Fibroblast of lung (primary cell): ENCODE results near the gene SRY. TPM values are rescaled to one million over a fixed set of nuclear protein-coding genes. Genes with fewer than 3 reads are reported as not detected.
"Not testable (repeated sequence)": the region's sequence is repeated elsewhere in the genome, so short reads cannot be mapped to it uniquely, and the experiment has no call there.

Experiments used
- DNase-seq, 2 donors: peaks; one replicate each; pipeline versions ENCODE4 v3.0.0 to v3.0.0-alpha.2; 2010; ENCODE audit warnings: low read depth in 2 of 2
- H2AFZ ChIP-seq: 2 replicates; pipeline ENCODE4 v1.5.1; 2012; ENCODE audit warnings: low read length, control low read depth, inconsistent platforms
- H3K27ac ChIP-seq: 2 replicates; pipeline ENCODE4 v1.5.1; 2011; ENCODE audit warnings: low read length, control low read depth; ENCODE audit not compliant: insufficient read depth
- H3K27me3 ChIP-seq: 2 replicates; pipeline ENCODE4 v1.5.1; 2011; ENCODE audit warnings: mild to moderate bottlenecking, low read length; ENCODE audit not compliant: control insufficient read depth, insufficient read depth
- H3K36me3 ChIP-seq: 2 replicates; pipeline ENCODE4 v1.5.1; 2011; ENCODE audit warnings: low read length; ENCODE audit not compliant: control insufficient read depth, insufficient read depth
- H3K4me1 ChIP-seq: 2 replicates; pipeline ENCODE4 v1.5.1; 2011; ENCODE audit warnings: low read length; ENCODE audit not compliant: control insufficient read depth, insufficient read depth; ENCODE audit errors: extremely low read depth
- H3K4me2 ChIP-seq: 2 replicates; pipeline ENCODE4 v1.5.1; 2011; ENCODE audit warnings: low read length, control low read depth; ENCODE audit not compliant: insufficient read depth; ENCODE audit errors: extremely low read depth
- H3K4me3 ChIP-seq, 4 experiments: fragments of 200-600 bp in 1 of 4; sonication (generic) in 1 of 4; replicated peaks in 1 of 4; 2 replicates each; pipeline ENCODE4 v1.5.1; 2011 to 2016; ENCODE audit warnings: low read length in 4 of 4, low read depth in 3 of 4, mild to moderate bottlenecking in 3 of 4, control low read depth in 2 of 4, inconsistent platforms in 1 of 4, mixed read lengths in 1 of 4; ENCODE audit not compliant: insufficient read depth in 1 of 4; ENCODE audit errors: control extremely low read depth in 1 of 4
- H3K79me2 ChIP-seq: 2 replicates; pipeline ENCODE4 v1.5.1; 2012; ENCODE audit warnings: mild to moderate bottlenecking, low read length, inconsistent platforms; ENCODE audit not compliant: control insufficient read depth, insufficient read depth
- H3K9ac ChIP-seq: 2 replicates; pipeline ENCODE4 v1.5.1; 2011; ENCODE audit warnings: mild to moderate bottlenecking, low read length, control low read depth; ENCODE audit not compliant: insufficient read depth
- H3K9me3 ChIP-seq: 2 replicates; pipeline ENCODE4 v1.5.1; 2012; ENCODE audit warnings: low read depth, low read length; ENCODE audit not compliant: control insufficient read depth, insufficient read depth
- H4K20me1 ChIP-seq: 2 replicates; pipeline ENCODE4 v1.5.1; 2011; ENCODE audit warnings: low read length; ENCODE audit not compliant: control insufficient read depth, insufficient read depth; ENCODE audit errors: extremely low read depth
- CTCF ChIP-seq, 2 donors: IDR thresholded peaks in 1 of 2; conservative IDR thresholded peaks in 1 of 2; 1 replicate in 1 of 2; 2 replicates in 1 of 2; pipeline ENCODE4 v1.5.1; 2011 to 2012; ENCODE audit warnings: low read length in 2 of 2, control low read depth in 1 of 2, inconsistent platforms in 1 of 2, low read depth in 1 of 2, mild to moderate bottlenecking in 1 of 2
- EZH2 ChIP-seq: IDR thresholded peaks from 2 replicates; pipeline ENCODE4 v1.5.1; 2012; ENCODE audit warnings: low read length, control low read depth, mild to moderate bottlenecking; ENCODE audit errors: missing control alignments
- polyA plus RNA-seq, 2 donors: library from polyadenylated mRNA; depleted of rRNA in 1 of 2; stranded (reverse) in 1 of 2; unstranded in 1 of 2; fragments of >200 nt; gene quantifications; 2 replicates each; pipeline ENCODE4 v1.2.1, GENCODE V29; 2011 to 2012; ENCODE audit warnings: missing spikeins in 1 of 2
- total RNA-seq: library from RNA; depleted of rRNA; stranded (reverse); fragments of >200 nt; gene quantifications from 2 replicates; pipeline ENCODE4 v1.2.1, GENCODE V29; 2014

Gene SRY
- total and polyA plus RNA-seq, 2 donors (not counting 1 experiment from before 2014, with no cell fraction given) = not detected

GRCh38 chrY:2828497-2828896 lies 41.0 kb upstream of the SRY start:
- no peak for DNase-seq
- TF ChIP-seq CTCF (conservative IDR thresholded peaks at IDR 0.05 in 1 of 2, IDR thresholded peaks at IDR 0.05 in 1 of 2; ENCODE audit: low read depth in 1 of 2, low read length in 2 of 2) (no peak), EZH2 (no peak)
- no peaks in the 10 kb centered on the region for H3K79me2 ChIP-seq
- no peak overlapping the region for H3K4me2 ChIP-seq
- H2AFZ ChIP-seq = no peak overlapping the region
- H3K9ac ChIP-seq = no peak overlapping the region
- H3K36me3 ChIP-seq = no peaks in the 10 kb centered on the region
- H3K4me1 ChIP-seq = no peaks in the 10 kb centered on the region
- no peak overlapping the region for H3K27ac ChIP-seq
- H3K4me3 ChIP-seq = no peak overlapping the region
- H4K20me1 ChIP-seq = no peaks in the 10 kb centered on the region
- H3K27me3 ChIP-seq = no peaks in the 10 kb centered on the region
- H3K9me3 ChIP-seq = no peaks in the 10 kb centered on the region

- no peaks in the 10 kb centered on the region for H4K20me1 ChIP-seq
- no peaks in the 10 kb centered on the region for H3K79me2 ChIP-seq
- DNase-seq = no peak
- no peak overlapping the region for H3K27ac ChIP-seq
- H3K36me3 ChIP-seq = no peaks in the 10 kb centered on the region
- no peak overlapping the region for H3K4me2 ChIP-seq
- no peaks in the 10 kb centered on the region for H3K27me3 ChIP-seq
- no peaks in the 10 kb centered on the region for H3K4me1 ChIP-seq
- H3K9me3 ChIP-seq = no peaks in the 10 kb centered on the region
- H3K4me3 ChIP-seq = no peak overlapping the region
- TF ChIP-seq EZH2 = no peak
- H2AFZ ChIP-seq = no peak overlapping the region
- no peak overlapping the region for H3K9ac ChIP-seq
Observed at GRCh38 chrY:2824471-2824870, 37.0 kb upstream of the SRY start.

GRCh38 chrY:2817146-2817896 lies 29.8 kb upstream of the SRY start:
- peak in 1 of 2 donors; percentile 9 for DNase-seq
- H3K4me2 ChIP-seq = not testable (repeated sequence)

GRCh38 chrY:2800246-2800645 lies 12.8 kb upstream of the SRY start:
- no peak overlapping the region for H3K4me2 ChIP-seq
- no peaks in the 10 kb centered on the region for H3K36me3 ChIP-seq
- no peak overlapping the region for H2AFZ ChIP-seq
- H3K79me2 ChIP-seq = no peaks in the 10 kb centered on the region
- H4K20me1 ChIP-seq = no peaks in the 10 kb centered on the region
- H3K27me3 ChIP-seq = no peaks in the 10 kb centered on the region
- H3K9ac ChIP-seq = no peak overlapping the region
- H3K9me3 ChIP-seq = no peaks in the 10 kb centered on the region
- peak in 1 of 2 donors; percentile 36 for DNase-seq
- H3K27ac ChIP-seq = no peak overlapping the region
- TF ChIP-seq CTCF (conservative IDR thresholded peaks at IDR 0.05 in 1 of 2, IDR thresholded peaks at IDR 0.05 in 1 of 2; ENCODE audit: low read depth in 1 of 2, low read length in 2 of 2) (peak; percentile 30 to 49), EZH2 (no peak)
- H3K4me3 ChIP-seq = no peak overlapping the region
- H3K4me1 ChIP-seq = no peaks in the 10 kb centered on the region

More at GRCh38 chrY:2817146-2817896, 29.8 kb upstream of the SRY start:
- H3K27me3 ChIP-seq, H3K79me2 ChIP-seq, H4K20me1 ChIP-seq, H2AFZ ChIP-seq, H3K27ac ChIP-seq, H3K9me3 ChIP-seq, H3K9ac ChIP-seq, H3K4me1 ChIP-seq, H3K36me3 ChIP-seq, H3K4me3 ChIP-seq: not testable (repeated sequence)
